Fibroblast of skin of right biceps (primary cell): ENCODE measurements around the gene ZNF12.
A peak's percentile ranks its signal among the peaks of the same experiment; 100 is the strongest.
"Not testable (repeated sequence)": the region's sequence is repeated elsewhere in the genome, so short reads cannot be mapped to it uniquely, and the experiment has no call there.

Source experiments
- DNase-seq: peaks from one replicate; pipeline ENCODE4 v3.0.0-alpha.2; 2013

ZNF12 gene

GRCh38 chr7:6706666-6707407, at the start of gene ZNF12:
Gene ZNF12 (minus strand): TSS chr7:6706947. CDS start chr7:6705173, 1,774 bp downstream.
- peak; percentile 94 for DNase-seq

GRCh38 chr7:6753964-6754363, 47.2 kb upstream of the ZNF12 start, which contains the start of gene RSPH10B2:
Gene RSPH10B2 (plus strand): TSS chr7:6754103. CDS start chr7:6757678, 3,575 bp downstream.
- not testable (repeated sequence) for DNase-seq

GRCh38 chr7:6750173-6750572, 43.4 kb upstream of the ZNF12 start:
- DNase-seq: not testable (repeated sequence)

GRCh38 chr7:6749335-6749734, 42.6 kb upstream of the ZNF12 start:
- not testable (repeated sequence) for DNase-seq

- DNase-seq: not testable (repeated sequence)
Measured at GRCh38 chr7:6744410-6745100, 37.8 kb upstream of the ZNF12 start.

GRCh38 chr7:6738415-6738814, 31.7 kb upstream of the ZNF12 start:
- DNase-seq: not testable (repeated sequence)

- DNase-seq: no peak
Measured at GRCh38 chr7:6730343-6730633, 23.5 kb upstream of the ZNF12 start.

- peak; percentile 92 for DNase-seq
Measured at GRCh38 chr7:6729492-6730342, 23.0 kb upstream of the ZNF12 start.

- DNase-seq: not testable (repeated sequence)
Measured at GRCh38 chr7:6728893-6729491, 22.2 kb upstream of the ZNF12 start.

GRCh38 chr7:6727663-6728062, 20.9 kb upstream of the ZNF12 start:
- no peak for DNase-seq

GRCh38 chr7:6726341-6726740, 19.6 kb upstream of the ZNF12 start:
- DNase-seq: not testable (repeated sequence)

- DNase-seq: no peak
Measured at GRCh38 chr7:6725003-6725402, 18.3 kb upstream of the ZNF12 start.

- DNase-seq: not testable (repeated sequence)
Measured at GRCh38 chr7:6724351-6724750, 17.6 kb upstream of the ZNF12 start.

- DNase-seq: no peak
Measured at GRCh38 chr7:6718124-6718523, 11.4 kb upstream of the ZNF12 start.

GRCh38 chr7:6715898-6716297, 9.2 kb upstream of the ZNF12 start:
- DNase-seq: not testable (repeated sequence)

GRCh38 chr7:6714360-6714759, 7.6 kb upstream of the ZNF12 start:
- no peak for DNase-seq

GRCh38 chr7:6709808-6710207, 3.1 kb upstream of the ZNF12 start:
- no peak for DNase-seq

GRCh38 chr7:6708304-6708703, 1.6 kb upstream of the ZNF12 start:
- no peak for DNase-seq

GRCh38 chr7:6705959-6706665, 635 bp downstream of the ZNF12 start:
- DNase-seq: peak; percentile 26

GRCh38 chr7:6701860-6702259, 4.9 kb downstream of the ZNF12 start:
- no peak for DNase-seq

GRCh38 chr7:6700793-6701192, 6.0 kb downstream of the ZNF12 start:
- DNase-seq: no peak

- peak; percentile 21 for DNase-seq
Measured at GRCh38 chr7:6691609-6692106, 15.1 kb downstream of the ZNF12 start.
